Panc1 (cell line): ENCODE results near the gene LBHD1. TPM values are rescaled to one million over a fixed set of nuclear protein-coding genes. Genes with fewer than 3 reads are reported as not detected.

ENCODE experiments used
- ATAC-seq: fragments of 200-7000 bp; cut with Tn5 transposase; 2 replicates; pipeline ENCODE4 v1.9.1; 2020; ENCODE audit warnings: mild to moderate bottlenecking, moderate library complexity
- BruUV-seq: library from RNA; stranded (reverse); fragments of 400-500 nt; replicated peaks from 2 replicates; lab custom pipeline; 2021; lab: Mats Ljungman, UMichigan
- CTCF ChIA-PET: fragments of 300-600 bp; sonication (Branson Sonifier 250); formaldehyde crosslinking; loops from one replicate; lab custom pipeline; 2022; ENCODE audit warnings: antibody characterized with exemption; lab: Charles Lee
- POLR2A ChIA-PET: fragments of 300-600 bp; sonication (Branson Sonifier 250); formaldehyde crosslinking; loops from one replicate; lab custom pipeline; 2022; ENCODE audit warnings: antibody characterized with exemption; lab: Charles Lee
- DNase-seq: peaks from one replicate; pipeline ENCODE4 v3.0.0-alpha.2; 2010; ENCODE audit warnings: low read depth, low spot score
- H3K27ac ChIP-seq: 2 replicates; pipeline ENCODE4 v1.5.1; 2011; ENCODE audit warnings: mild to moderate bottlenecking, low read length, inconsistent platforms
- H3K27me3 ChIP-seq: fragments of 200-500 bp; sonication (Bioruptor generic); 2 replicates; pipeline ENCODE4 v1.6.0; 2014; ENCODE audit warnings: low read length, inconsistent platforms; ENCODE audit not compliant: control insufficient read depth, insufficient read depth
- H3K36me3 ChIP-seq: fragments of 200-500 bp; sonication (Bioruptor generic); 2 replicates; pipeline ENCODE4 v1.5.1; 2014; ENCODE audit warnings: inconsistent platforms, mild to moderate bottlenecking, low read length, moderate library complexity; ENCODE audit not compliant: control insufficient read depth, insufficient read depth
- H3K4me1 ChIP-seq: 2 replicates; pipeline ENCODE4 v1.5.1; 2011; ENCODE audit warnings: inconsistent platforms, mild to moderate bottlenecking, low read length, moderate library complexity; ENCODE audit not compliant: control insufficient read depth, insufficient read depth
- H3K4me3 ChIP-seq, 2 experiments: 2 replicates each; pipeline ENCODE4 v1.5.1; 2011 to 2012; ENCODE audit warnings: low read depth in 2 of 2, low read length in 2 of 2, mild to moderate bottlenecking in 2 of 2, inconsistent platforms in 1 of 2, moderate library complexity in 1 of 2
- H3K9me3 ChIP-seq: fragments of 200-500 bp; sonication (Bioruptor generic); 2 replicates; pipeline ENCODE4 v1.5.1; 2014; ENCODE audit warnings: low read depth, mild to moderate bottlenecking, inconsistent platforms, low read length, moderate library complexity; ENCODE audit not compliant: control insufficient read depth, insufficient read depth
- POLR2AphosphoS5 ChIP-seq: IDR thresholded peaks from 2 replicates; pipeline ENCODE4 v1.6.1; 2012; ENCODE audit warnings: mild to moderate bottlenecking, low read depth, low read length, moderate library complexity
- SIN3A ChIP-seq: IDR thresholded peaks from 2 replicates; pipeline ENCODE4 v1.6.1; 2012; ENCODE audit warnings: low read depth, mild to moderate bottlenecking, low read length, moderate library complexity, borderline replicate concordance; ENCODE audit not compliant: insufficient read depth
- TCF7L2 ChIP-seq: IDR thresholded peaks from 2 replicates; pipeline ENCODE4 v1.6.1; 2011; ENCODE audit warnings: mild to moderate bottlenecking, low read depth, low read length, inconsistent platforms
- in situ Hi-C: cut with HindIII; loops from 2 replicates; pipeline ENCODE4 v1.10.0; 2016; ENCODE audit warnings: low sequenced_read_pairs, low pct_unique_long_range_greater_than_20kb
- intact Hi-C: fragments of 100-400 bp; cut with micrococcal nuclease; formaldehyde crosslinking; loops from one replicate; pipeline ENCODE4 v1.10.0; 2022; ENCODE audit not compliant: unreplicated experiment
- total RNA-seq: library from RNA; stranded (reverse); gene quantifications from one replicate; pipeline ENCODE4 v1.2.1, GENCODE V29; 2021; ENCODE audit not compliant: unreplicated experiment
- TF ChIP-seq, protein P1 (sequence below): fragments of 450-650 bp; IDR thresholded peaks from 2 replicates; pipeline ENCODE4 v1.5.1; 2017; ENCODE audit warnings: mild to moderate bottlenecking
- TF ChIP-seq, protein P2 (sequence below), 2 experiments: IDR thresholded peaks; 2 replicates each; pipeline ENCODE4 v1.6.1; 2011 to 2012; ENCODE audit warnings: low read depth in 2 of 2, control low read depth in 1 of 2, low read length in 1 of 2, mild to moderate bottlenecking in 1 of 2, moderate library complexity in 1 of 2; ENCODE audit not compliant: insufficient read depth in 1 of 2

Gene LBHD1
- total RNA-seq, 1 experiment from 2014 or later: 15.5 TPM

DNA sequence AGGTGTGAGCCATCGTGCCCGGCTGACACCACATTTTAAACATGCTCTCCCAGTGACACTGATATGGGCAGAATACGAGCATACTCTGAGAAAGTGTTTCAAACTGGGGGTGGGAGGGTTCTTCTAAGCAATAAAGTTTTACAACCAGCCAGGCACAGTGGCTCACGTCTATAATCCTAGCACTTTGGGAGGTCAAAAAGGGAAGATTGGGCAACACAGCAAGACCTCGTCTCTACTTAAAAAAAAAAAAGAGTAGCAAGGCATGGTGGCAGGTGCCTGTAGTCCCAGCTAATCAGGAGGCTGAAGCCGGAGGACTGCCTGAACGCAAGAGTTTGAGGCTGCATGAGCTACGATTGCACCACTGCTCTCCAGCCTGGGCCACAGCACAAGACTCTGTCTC is 27.8 kb downstream of the LBHD1 start:
- CTCF ChIA-PET: no interaction called here

DNA sequence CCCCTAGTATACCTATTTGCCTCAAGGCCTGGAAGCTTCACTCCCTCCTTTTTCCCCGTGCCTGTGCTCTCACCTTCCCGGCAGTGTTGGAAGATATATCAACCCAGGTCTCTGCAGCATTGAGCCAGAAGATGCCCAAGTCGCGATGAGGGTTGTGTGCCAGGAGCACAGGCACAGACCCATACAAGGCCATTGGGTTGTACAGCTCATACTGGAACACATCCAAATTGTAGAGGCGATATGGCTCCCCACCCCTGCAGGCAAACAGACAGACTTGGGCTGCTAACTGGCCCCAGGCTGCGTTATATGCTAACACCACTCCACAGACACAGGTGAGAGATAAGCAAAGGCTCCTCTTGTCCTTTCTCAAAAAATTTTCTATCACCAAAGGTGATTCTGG is 39.6 kb downstream of the LBHD1 start:
- ChIA-PET CTCF (no interaction called here), POLR2A (no interaction called here)
- ATAC-seq (no peak), DNase-seq (no peak)
- Histone ChIP-seq H3K9me3 (no peaks in the 10 kb centered on the region), H3K27ac (no peak overlapping the region), H3K36me3 (peaks cover 31% of the 10 kb centered on the region), H3K4me3 (no peak overlapping the region), H3K27me3 (no peaks in the 10 kb centered on the region), H3K4me1 (no peaks in the 10 kb centered on the region)
- intact Hi-C loops (no loop called here), in situ Hi-C loops (no loop called here)
- TF ChIP-seq TCF7L2: no peak
- TF ChIP-seq POLR2AphosphoS5: no peak
- no peak for TF ChIP-seq SIN3A
- TF ChIP-seq, protein P1, sequence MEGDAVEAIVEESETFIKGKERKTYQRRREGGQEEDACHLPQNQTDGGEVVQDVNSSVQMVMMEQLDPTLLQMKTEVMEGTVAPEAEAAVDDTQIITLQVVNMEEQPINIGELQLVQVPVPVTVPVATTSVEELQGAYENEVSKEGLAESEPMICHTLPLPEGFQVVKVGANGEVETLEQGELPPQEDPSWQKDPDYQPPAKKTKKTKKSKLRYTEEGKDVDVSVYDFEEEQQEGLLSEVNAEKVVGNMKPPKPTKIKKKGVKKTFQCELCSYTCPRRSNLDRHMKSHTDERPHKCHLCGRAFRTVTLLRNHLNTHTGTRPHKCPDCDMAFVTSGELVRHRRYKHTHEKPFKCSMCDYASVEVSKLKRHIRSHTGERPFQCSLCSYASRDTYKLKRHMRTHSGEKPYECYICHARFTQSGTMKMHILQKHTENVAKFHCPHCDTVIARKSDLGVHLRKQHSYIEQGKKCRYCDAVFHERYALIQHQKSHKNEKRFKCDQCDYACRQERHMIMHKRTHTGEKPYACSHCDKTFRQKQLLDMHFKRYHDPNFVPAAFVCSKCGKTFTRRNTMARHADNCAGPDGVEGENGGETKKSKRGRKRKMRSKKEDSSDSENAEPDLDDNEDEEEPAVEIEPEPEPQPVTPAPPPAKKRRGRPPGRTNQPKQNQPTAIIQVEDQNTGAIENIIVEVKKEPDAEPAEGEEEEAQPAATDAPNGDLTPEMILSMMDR: no peak
- TF ChIP-seq, protein P2, sequence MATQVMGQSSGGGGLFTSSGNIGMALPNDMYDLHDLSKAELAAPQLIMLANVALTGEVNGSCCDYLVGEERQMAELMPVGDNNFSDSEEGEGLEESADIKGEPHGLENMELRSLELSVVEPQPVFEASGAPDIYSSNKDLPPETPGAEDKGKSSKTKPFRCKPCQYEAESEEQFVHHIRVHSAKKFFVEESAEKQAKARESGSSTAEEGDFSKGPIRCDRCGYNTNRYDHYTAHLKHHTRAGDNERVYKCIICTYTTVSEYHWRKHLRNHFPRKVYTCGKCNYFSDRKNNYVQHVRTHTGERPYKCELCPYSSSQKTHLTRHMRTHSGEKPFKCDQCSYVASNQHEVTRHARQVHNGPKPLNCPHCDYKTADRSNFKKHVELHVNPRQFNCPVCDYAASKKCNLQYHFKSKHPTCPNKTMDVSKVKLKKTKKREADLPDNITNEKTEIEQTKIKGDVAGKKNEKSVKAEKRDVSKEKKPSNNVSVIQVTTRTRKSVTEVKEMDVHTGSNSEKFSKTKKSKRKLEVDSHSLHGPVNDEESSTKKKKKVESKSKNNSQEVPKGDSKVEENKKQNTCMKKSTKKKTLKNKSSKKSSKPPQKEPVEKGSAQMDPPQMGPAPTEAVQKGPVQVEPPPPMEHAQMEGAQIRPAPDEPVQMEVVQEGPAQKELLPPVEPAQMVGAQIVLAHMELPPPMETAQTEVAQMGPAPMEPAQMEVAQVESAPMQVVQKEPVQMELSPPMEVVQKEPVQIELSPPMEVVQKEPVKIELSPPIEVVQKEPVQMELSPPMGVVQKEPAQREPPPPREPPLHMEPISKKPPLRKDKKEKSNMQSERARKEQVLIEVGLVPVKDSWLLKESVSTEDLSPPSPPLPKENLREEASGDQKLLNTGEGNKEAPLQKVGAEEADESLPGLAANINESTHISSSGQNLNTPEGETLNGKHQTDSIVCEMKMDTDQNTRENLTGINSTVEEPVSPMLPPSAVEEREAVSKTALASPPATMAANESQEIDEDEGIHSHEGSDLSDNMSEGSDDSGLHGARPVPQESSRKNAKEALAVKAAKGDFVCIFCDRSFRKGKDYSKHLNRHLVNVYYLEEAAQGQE (IDR thresholded peaks at IDR 0.05; ENCODE audit: insufficient read depth in 1 of 2, low read depth in 2 of 2, low read length in 1 of 2): no peak
- no TSS peak for BruUV-seq

More for the DNA sequence above, 27.8 kb downstream of the LBHD1 start:
- POLR2A ChIA-PET: no interaction called here
- no peaks in the 10 kb centered on the region for H3K27me3 ChIP-seq
- peaks cover 21% of the 10 kb centered on the region for H3K4me1 ChIP-seq
- no peaks in the 10 kb centered on the region for H3K9me3 ChIP-seq
- intact Hi-C loops (no loop called here), in situ Hi-C loops (no loop called here)
- H3K27ac ChIP-seq: no peak overlapping the region
- DNase-seq (no peak), ATAC-seq (no peak)
- no peak overlapping the region for H3K4me3 ChIP-seq
- no TSS peak for BruUV-seq
- TF ChIP-seq POLR2AphosphoS5 (no peak), SIN3A (no peak), TCF7L2 (no peak)
- TF ChIP-seq, protein P1: no peak
- TF ChIP-seq, protein P2 (IDR thresholded peaks at IDR 0.05; ENCODE audit: insufficient read depth in 1 of 2, low read depth in 2 of 2, low read length in 1 of 2): no peak
- H3K36me3 ChIP-seq: no peaks in the 10 kb centered on the region
